ENCODE measurements around the gene RDH16. TPM values are rescaled to one million over a fixed set of nuclear protein-coding genes. Genes with fewer than 3 reads are reported as not detected.
"Not testable (repeated sequence)": the region's sequence is repeated elsewhere in the genome, so short reads cannot be mapped to it uniquely, and the experiment has no call there.

The RDH16 gene
- polyA plus RNA-seq, 6 donors from 2014 or later: 0.41 TPM; not detected in 5

GRCh38 chr12:56935752-56936151, 21.7 kb downstream of the RDH16 start:
- no peaks in the 10 kb centered on the region for H3K36me3 Mint-ChIP-seq
- H3K27ac Mint-ChIP-seq: peak overlapping the region in 1 of 6 donors; percentile 30
- DNase-seq (no peak), ATAC-seq (ENCODE audit: low read depth in 2 of 2) (no peak)
- H3K4me3 Mint-ChIP-seq: no peak overlapping the region
- H3K4me1 Mint-ChIP-seq: peaks cover 6 to 8% (median 8%) of the 10 kb centered on the region in 3 donors
- H3K27me3 Mint-ChIP-seq: peaks cover 7 to 27% (median 27%) of the 10 kb centered on the region in 3 donors
- H3K9me3 Mint-ChIP-seq: no peaks in the 10 kb centered on the region

DNA sequence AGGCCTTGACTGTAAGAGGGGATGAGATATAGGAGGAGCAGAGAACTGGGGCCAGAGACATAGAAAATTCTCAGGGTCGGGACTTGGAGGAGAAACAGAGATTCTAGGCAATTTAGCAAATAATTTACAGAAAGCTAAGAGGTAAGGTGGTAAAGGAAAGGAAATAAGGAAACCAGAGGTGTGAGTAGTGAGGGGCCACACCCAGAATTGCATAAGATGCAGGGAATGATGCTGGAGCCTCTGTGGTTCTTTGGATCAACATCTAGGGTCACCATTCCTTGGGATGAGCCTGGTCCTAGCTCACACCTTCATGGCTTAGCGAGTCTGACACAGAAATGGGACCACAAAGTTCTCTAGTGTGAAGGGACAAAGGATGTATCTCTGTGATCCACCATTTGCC, 22.3 kb downstream of the RDH16 start:
- peaks cover 7 to 27% (median 27%) of the 10 kb centered on the region in 3 donors for H3K27me3 Mint-ChIP-seq
- DNase-seq (no peak), ATAC-seq (ENCODE audit: low read depth in 2 of 2) (no peak)
- no peak overlapping the region for H3K27ac Mint-ChIP-seq
- no peak overlapping the region for H3K4me3 Mint-ChIP-seq
- H3K4me1 Mint-ChIP-seq: peaks cover 6 to 8% (median 8%) of the 10 kb centered on the region in 3 donors
- no peaks in the 10 kb centered on the region for H3K36me3 Mint-ChIP-seq
- no peaks in the 10 kb centered on the region for H3K9me3 Mint-ChIP-seq

GRCh38 chr12:56933826-56934625, 23.4 kb downstream of the RDH16 start, which contains the start of gene SDR9C7:
SDR9C7 (minus strand) TSS chr12:56934408; CDS start chr12:56934261, 147 bp downstream.
- H3K4me1 Mint-ChIP-seq: peaks cover 6 to 8% (median 8%) of the 10 kb centered on the region in 3 donors
- ATAC-seq (ENCODE audit: low read depth in 2 of 2) (no peak), DNase-seq (no peak)
- H3K36me3 Mint-ChIP-seq: no peaks in the 10 kb centered on the region
- no peak within 1 kb of the TSS for H3K4me3 Mint-ChIP-seq
- peak within 1 kb of the TSS in 1 of 6 donors; percentile 11 for H3K27ac Mint-ChIP-seq
- H3K27me3 Mint-ChIP-seq: peaks cover 7 to 21% (median 18%) of the 10 kb centered on the region in 3 donors
- H3K9me3 Mint-ChIP-seq: no peaks in the 10 kb centered on the region

- H3K36me3 Mint-ChIP-seq: no peaks in the 10 kb centered on the region
- peaks cover 12 to 24% (median 24%) of the 10 kb centered on the region in 3 donors for H3K27me3 Mint-ChIP-seq
- DNase-seq (no peak), ATAC-seq (ENCODE audit: low read depth in 2 of 2) (no peak)
- peak overlapping the region in 1 of 6 donors; percentile 43 for H3K27ac Mint-ChIP-seq
- peaks cover 6 to 8% (median 8%) of the 10 kb centered on the region in 3 donors for H3K4me1 Mint-ChIP-seq
- no peak overlapping the region for H3K4me3 Mint-ChIP-seq
- H3K9me3 Mint-ChIP-seq: no peaks in the 10 kb centered on the region
Observed at GRCh38 chr12:56932867-56933266, 24.5 kb downstream of the RDH16 start.

DNA sequence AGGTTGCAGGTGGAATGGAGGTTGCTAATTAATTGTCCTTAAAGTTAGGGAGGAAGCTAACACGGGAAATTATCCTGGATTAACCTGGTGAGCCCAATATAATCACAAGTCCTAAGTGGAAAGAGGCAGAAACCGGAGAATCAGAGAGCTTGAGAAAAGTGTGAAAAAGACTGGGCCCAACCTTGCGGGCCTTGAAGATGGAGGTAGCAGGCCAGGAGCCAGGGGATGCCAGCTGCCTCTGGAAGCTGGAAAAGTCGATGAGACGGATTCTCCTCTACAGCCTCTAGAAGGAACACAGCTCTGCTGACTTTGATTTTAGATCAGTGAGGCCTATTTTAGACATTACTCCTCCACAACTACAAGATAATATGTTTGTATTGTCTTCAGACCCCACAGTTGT, 25.3 kb downstream of the RDH16 start:
- H3K27me3 Mint-ChIP-seq: peaks cover 12 to 24% (median 22%) of the 10 kb centered on the region in 3 donors
- H3K4me3 Mint-ChIP-seq: no peak overlapping the region
- H3K4me1 Mint-ChIP-seq: peaks cover 6 to 8% (median 8%) of the 10 kb centered on the region in 3 donors
- H3K36me3 Mint-ChIP-seq: no peaks in the 10 kb centered on the region
- H3K27ac Mint-ChIP-seq: no peak overlapping the region
- no peaks in the 10 kb centered on the region for H3K9me3 Mint-ChIP-seq
- no peak for DNase-seq
- no peak for ATAC-seq (ENCODE audit: low read depth in 2 of 2)

- Mint-ChIP-seq H3K9me3 (no peaks in the 10 kb centered on the region), H3K27ac (peak overlapping the region in 2 of 6 donors; percentile 80 to 86), H3K4me3 (peak overlapping the region in 1 of 8 donors; percentile 6), H3K4me1 (peaks cover 6 to 8% (median 8%) of the 10 kb centered on the region in 3 donors), H3K27me3 (peaks cover 12 to 24% (median 17%) of the 10 kb centered on the region in 3 donors), H3K36me3 (no peaks in the 10 kb centered on the region)
- peak; percentile 47 to 63 for ATAC-seq (ENCODE audit: low read depth in 2 of 2)
- no peak for DNase-seq
Observed at GRCh38 chr12:56931474-56931978, 25.9 kb downstream of the RDH16 start.

GRCh38 chr12:56930241-56930640, 27.2 kb downstream of the RDH16 start:
- Mint-ChIP-seq H3K4me1 (peaks cover 6 to 8% (median 8%) of the 10 kb centered on the region in 3 donors), H3K9me3 (no peaks in the 10 kb centered on the region), H3K27me3 (peaks cover 9 to 28% (median 17%) of the 10 kb centered on the region in 3 donors), H3K4me3 (no peak overlapping the region), H3K27ac (peak overlapping the region in 1 of 6 donors; percentile 5), H3K36me3 (no peaks in the 10 kb centered on the region)
- DNase-seq: no peak
- no peak for ATAC-seq (ENCODE audit: low read depth in 2 of 2)

DNA sequence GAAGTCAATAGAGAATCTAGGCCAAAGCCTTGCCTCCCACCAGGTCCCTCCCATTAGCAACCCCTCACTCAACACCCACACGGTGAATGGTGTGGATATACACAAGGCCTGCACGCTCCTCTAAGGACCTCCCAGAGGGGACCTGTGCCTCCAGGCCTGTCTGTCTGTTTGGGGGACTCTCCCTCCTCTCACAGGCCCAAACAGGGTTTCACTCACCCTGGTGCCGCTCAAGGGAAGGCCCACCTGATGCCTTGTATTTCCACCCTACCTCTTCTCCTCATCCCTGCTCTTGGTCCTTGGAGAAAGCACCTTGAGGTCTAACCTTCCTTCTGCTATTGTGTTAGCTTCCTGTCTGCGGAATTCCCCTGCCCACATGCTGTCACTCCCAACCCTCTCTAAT, 27.6 kb downstream of the RDH16 start:
- Mint-ChIP-seq H3K27ac (peak overlapping the region in 1 of 6 donors; percentile 5), H3K27me3 (peaks cover 4 to 28% (median 13%) of the 10 kb centered on the region in 3 donors), H3K36me3 (no peaks in the 10 kb centered on the region)

GRCh38 chr12:56928262-56928661, 29.1 kb downstream of the RDH16 start:
- no peaks in the 10 kb centered on the region for H3K9me3 Mint-ChIP-seq
- H3K4me3 Mint-ChIP-seq: no peak overlapping the region
- ATAC-seq (ENCODE audit: low read depth in 2 of 2) (no peak), DNase-seq (no peak)
- no peak overlapping the region for H3K27ac Mint-ChIP-seq
- H3K27me3 Mint-ChIP-seq: peaks cover 4 to 28% (median 12%) of the 10 kb centered on the region in 3 donors
- peaks cover 6 to 8% (median 8%) of the 10 kb centered on the region in 3 donors for H3K4me1 Mint-ChIP-seq
- no peaks in the 10 kb centered on the region for H3K36me3 Mint-ChIP-seq

More for the DNA sequence above, 27.6 kb downstream of the RDH16 start:
- Mint-ChIP-seq H3K4me3 (no peak overlapping the region), H3K4me1 (peaks cover 6 to 8% (median 8%) of the 10 kb centered on the region in 3 donors), H3K9me3 (no peaks in the 10 kb centered on the region)
- ATAC-seq (ENCODE audit: low read depth in 2 of 2): no peak
- no peak for DNase-seq

GRCh38 chr12:56927281-56927680, 30.1 kb downstream of the RDH16 start:
- Mint-ChIP-seq H3K27ac (no peak overlapping the region), H3K9me3 (no peaks in the 10 kb centered on the region)

GRCh38 chr12:56922031-56922430, 35.4 kb downstream of the RDH16 start:
- peaks cover 4 to 14% (median 5%) of the 10 kb centered on the region in 3 donors for H3K27me3 Mint-ChIP-seq
- ATAC-seq (ENCODE audit: low read depth in 2 of 2) (no peak), DNase-seq (no peak)
- H3K4me1 Mint-ChIP-seq: no peaks in the 10 kb centered on the region
- peaks cover 7 to 26% (median 14%) of the 10 kb centered on the region in 7 donors for H3K9me3 Mint-ChIP-seq
- H3K36me3 Mint-ChIP-seq: peaks cover 9 to 11% of the 10 kb centered on the region in 2 donors
- H3K27ac Mint-ChIP-seq: no peak overlapping the region
- H3K4me3 Mint-ChIP-seq: no peak overlapping the region

More at GRCh38 chr12:56927281-56927680, 30.1 kb downstream of the RDH16 start:
- Mint-ChIP-seq H3K27me3 (peaks cover 4 to 28% (median 12%) of the 10 kb centered on the region in 3 donors), H3K4me1 (peaks cover 6 to 8% (median 8%) of the 10 kb centered on the region in 3 donors), H3K4me3 (no peak overlapping the region), H3K36me3 (no peaks in the 10 kb centered on the region)
- DNase-seq (no peak), ATAC-seq (ENCODE audit: low read depth in 2 of 2) (no peak)

DNA sequence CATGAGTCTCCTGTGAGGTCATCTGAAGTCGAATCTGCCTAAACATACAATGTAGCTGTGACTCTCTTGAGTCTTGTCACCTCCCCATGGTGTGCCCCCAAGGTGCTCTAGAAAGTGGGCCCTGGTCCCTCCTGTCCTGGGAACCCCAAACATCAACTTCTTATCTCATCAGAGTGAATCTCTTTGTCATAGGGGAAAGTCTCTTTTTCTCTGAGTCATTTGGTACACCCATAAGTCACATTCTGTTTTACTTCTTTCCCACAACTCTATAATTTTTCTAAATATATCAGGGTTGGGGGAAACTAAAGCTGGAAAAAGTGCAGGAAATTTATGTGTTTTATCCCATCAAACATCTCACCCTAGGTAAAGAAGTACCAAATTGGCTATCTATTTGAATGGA, 36.1 kb downstream of the RDH16 start:
- no peak for DNase-seq
- Mint-ChIP-seq H3K4me1 (no peaks in the 10 kb centered on the region), H3K36me3 (peaks cover 9 to 11% of the 10 kb centered on the region in 2 donors), H3K27ac (no peak overlapping the region), H3K9me3 (peaks cover 7 to 26% (median 15%) of the 10 kb centered on the region in 7 donors), H3K4me3 (no peak overlapping the region), H3K27me3 (peaks cover 4 to 14% (median 9%) of the 10 kb centered on the region in 3 donors)
- no peak for ATAC-seq (ENCODE audit: low read depth in 2 of 2)

DNA sequence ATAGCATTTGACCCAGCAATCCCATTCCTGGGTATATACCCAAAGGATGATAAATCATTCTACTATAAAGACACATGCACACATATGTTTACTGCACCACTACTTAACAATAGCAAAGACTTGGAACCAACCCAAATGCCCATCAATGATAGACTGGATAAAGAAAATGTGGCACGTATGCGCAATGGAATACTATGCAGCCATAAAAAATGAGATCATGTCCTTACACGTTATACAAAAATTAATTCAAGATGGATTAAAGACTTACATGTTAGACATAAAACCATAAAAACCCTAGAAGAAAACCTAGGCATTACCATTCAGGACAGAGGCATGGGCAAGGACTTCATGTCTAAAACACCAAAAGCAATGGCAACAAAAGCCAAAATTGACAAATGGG, 39.3 kb downstream of the RDH16 start:
- H3K4me3 Mint-ChIP-seq; H3K4me1 Mint-ChIP-seq; ATAC-seq (ENCODE audit: low read depth in 2 of 2); H3K27ac Mint-ChIP-seq; DNase-seq: not testable (repeated sequence)
- peaks cover 4 to 17% (median 12%) of the 10 kb centered on the region in 3 donors for H3K27me3 Mint-ChIP-seq
- peaks cover 9 to 11% of the 10 kb centered on the region in 2 donors for H3K36me3 Mint-ChIP-seq
- peaks cover 7 to 26% (median 15%) of the 10 kb centered on the region in 7 donors for H3K9me3 Mint-ChIP-seq

Measured in naive B cell (primary cell).